ENCODE data around the gene ARHGDIB.
A peak's percentile ranks its signal among the peaks of the same experiment; 100 is the strongest.

Gene ARHGDIB

GRCh38 chr12:14954269-14954668, 7.1 kb downstream of the ARHGDIB start:
- DNase-seq = peak in 1 of 2 donors; percentile 60

- no peak for DNase-seq
Measured at GRCh38 chr12:14953752-14954151, 7.6 kb downstream of the ARHGDIB start.

GRCh38 chr12:14952299-14952921, 9.0 kb downstream of the ARHGDIB start:
- peak; percentile 81 to 91 for DNase-seq

GRCh38 chr12:14951851-14952250, 9.6 kb downstream of the ARHGDIB start:
- DNase-seq = peak in 1 of 2 donors; percentile 38

GRCh38 chr12:14950982-14951746, 10.2 kb downstream of the ARHGDIB start:
- DNase-seq = peak in 1 of 2 donors; percentile 48

- DNase-seq = no peak
Measured at GRCh38 chr12:14950421-14950820, 11.0 kb downstream of the ARHGDIB start.

- DNase-seq = peak in 1 of 2 donors; percentile 35
Measured at GRCh38 chr12:14949631-14950030, 11.8 kb downstream of the ARHGDIB start.

GRCh38 chr12:14948672-14949071, 12.7 kb downstream of the ARHGDIB start:
- DNase-seq = peak; percentile 84 to 92

GRCh38 chr12:14946861-14947260, 14.5 kb downstream of the ARHGDIB start:
- DNase-seq = no peak

GRCh38 chr12:14946162-14946561, 15.2 kb downstream of the ARHGDIB start:
- DNase-seq = no peak

GRCh38 chr12:14942196-14942931, 19.0 kb downstream of the ARHGDIB start:
- no peak for DNase-seq

- DNase-seq = no peak
Measured at GRCh38 chr12:14941369-14941768, 20.0 kb downstream of the ARHGDIB start.

- DNase-seq = no peak
Measured at GRCh38 chr12:14938301-14938700, 23.1 kb downstream of the ARHGDIB start, which contains the start of gene ERP27. ERP27 (minus strand) TSS chr12:14938537; CDS start chr12:14938508, 29 bp downstream.

- peak in 1 of 2 donors; percentile 47 for DNase-seq
Measured at GRCh38 chr12:14937689-14938088, 23.7 kb downstream of the ARHGDIB start.

GRCh38 chr12:14937014-14937413, 24.4 kb downstream of the ARHGDIB start:
- DNase-seq = no peak

- DNase-seq = no peak
Measured at GRCh38 chr12:14936224-14936861, 25.1 kb downstream of the ARHGDIB start.

GRCh38 chr12:14935031-14935430, 26.4 kb downstream of the ARHGDIB start:
- DNase-seq = no peak

- DNase-seq = no peak
Measured at GRCh38 chr12:14934511-14934910, 26.9 kb downstream of the ARHGDIB start.

- no peak for DNase-seq
Measured at GRCh38 chr12:14931791-14932560, 29.4 kb downstream of the ARHGDIB start.

GRCh38 chr12:14931359-14931758, 30.0 kb downstream of the ARHGDIB start:
- no peak for DNase-seq

- DNase-seq = no peak
Measured at GRCh38 chr12:14930299-14930698, 31.1 kb downstream of the ARHGDIB start.

- no peak for DNase-seq
Measured at GRCh38 chr12:14928931-14929330, 32.5 kb downstream of the ARHGDIB start.
